Eye (tissue), 1 donor: ENCODE results near the gene MCTP1.
A peak's percentile ranks its signal among the peaks of the same experiment; 100 is the strongest.

ENCODE experiments used
- DNase-seq: peaks from one replicate; pipeline ENCODE4 v3.0.0-alpha.2; 2015

MCTP1 gene

GRCh38 chr5:94690778-94691177 lies 594.1 kb downstream of the MCTP1 start:
- peak; percentile 85 for DNase-seq

GRCh38 chr5:94689908-94690307 lies 595.0 kb downstream of the MCTP1 start:
- DNase-seq, result no peak

DNA sequence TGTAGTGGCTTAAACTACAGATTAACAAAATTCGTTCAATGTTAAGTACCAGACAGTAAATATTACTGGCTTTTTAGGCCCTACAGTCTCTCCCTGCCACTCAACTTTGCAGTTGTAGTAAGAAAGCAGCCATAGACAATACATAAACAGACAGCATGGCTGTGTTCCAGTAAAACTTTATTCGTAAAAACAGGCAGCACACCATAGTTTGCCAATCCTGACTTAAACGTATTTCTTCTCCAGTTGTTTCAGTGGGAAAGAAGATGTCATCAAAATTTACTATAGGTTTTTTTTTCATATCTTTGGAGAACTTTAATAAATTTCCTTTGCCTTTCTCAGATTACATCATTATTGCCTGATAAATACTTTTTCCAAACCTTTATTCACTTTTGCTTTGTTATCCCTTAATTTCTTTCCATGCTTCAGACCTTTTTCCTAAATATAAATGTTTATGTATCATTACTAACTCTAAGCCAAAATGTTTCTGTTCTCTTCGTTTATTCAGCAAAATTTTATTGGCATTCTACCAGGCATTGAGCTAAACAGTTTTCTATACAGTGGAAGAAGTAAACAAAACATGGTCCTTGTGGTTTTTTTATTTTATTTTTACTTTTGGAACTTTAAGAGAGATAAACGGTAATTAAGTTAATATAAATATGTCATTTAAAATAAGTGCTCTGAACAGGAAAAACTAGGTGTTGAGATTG lies 601.9 kb downstream of the MCTP1 start:
- no peak for DNase-seq

- no peak for DNase-seq
Observed at GRCh38 chr5:94675965-94676618, 608.8 kb downstream of the MCTP1 start.

DNA sequence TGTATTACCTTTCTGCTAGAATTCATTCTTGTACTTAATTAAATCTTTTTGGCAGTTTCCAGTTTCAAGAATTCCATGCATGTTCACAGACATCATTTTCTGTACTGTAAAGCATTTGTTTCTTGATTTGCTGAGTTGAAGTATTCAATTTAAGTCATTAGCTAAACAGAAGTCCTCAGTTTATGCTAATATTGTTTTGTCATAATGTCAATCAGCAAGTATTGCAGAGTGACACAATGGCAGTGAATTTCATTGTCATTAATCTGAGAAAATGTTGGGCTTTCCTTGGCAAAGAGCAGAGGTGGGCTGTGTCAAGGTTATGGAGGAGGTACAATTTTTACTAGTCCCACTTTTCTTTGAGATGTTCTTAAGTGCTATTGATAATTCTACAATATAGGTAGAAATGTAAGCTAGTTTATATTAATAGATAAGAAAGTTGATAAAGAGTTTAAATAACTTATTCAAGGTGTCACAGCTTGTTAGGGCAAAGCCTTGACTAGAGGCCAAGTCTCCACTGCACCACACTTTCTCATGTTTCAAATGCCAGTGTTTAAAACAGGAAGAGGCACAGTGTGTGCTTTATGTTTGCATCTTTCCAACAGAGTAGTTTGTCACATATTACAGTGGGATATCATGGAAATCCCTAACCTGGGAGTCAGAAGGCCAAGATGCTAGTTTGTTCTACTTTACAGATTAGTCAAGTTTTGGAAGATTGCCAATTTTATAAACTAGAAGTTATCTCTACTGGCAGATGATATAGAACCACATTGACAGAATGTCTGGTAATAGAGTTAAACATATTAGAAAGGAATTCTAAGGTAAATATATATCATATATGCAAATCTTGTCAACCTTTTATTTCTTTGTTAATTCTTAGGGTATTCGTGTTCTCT lies 610.2 kb downstream of the MCTP1 start:
- DNase-seq, result no peak

DNA sequence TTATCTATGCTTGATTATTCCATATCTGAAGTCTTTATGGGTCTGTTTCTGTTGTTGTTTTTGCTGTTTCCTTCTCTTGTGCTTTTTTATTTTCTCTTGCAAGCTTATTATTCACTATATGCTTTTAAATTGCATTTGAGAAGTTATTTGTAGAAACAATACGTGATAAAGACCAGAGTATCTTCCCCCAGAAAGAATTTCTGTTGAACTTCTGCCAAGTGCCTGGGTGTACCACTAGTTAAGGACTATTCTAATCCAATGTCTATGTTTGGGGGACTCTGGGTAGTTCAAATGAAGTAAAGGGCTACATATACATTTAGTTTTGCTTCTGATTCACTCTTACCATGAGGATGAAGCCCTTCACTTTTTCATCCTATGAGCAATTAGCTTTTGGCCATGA lies 612.1 kb downstream of the MCTP1 start:
- DNase-seq, result no peak

- DNase-seq, result no peak
Observed at GRCh38 chr5:94670726-94671125, 614.2 kb downstream of the MCTP1 start.

- no peak for DNase-seq
Observed at GRCh38 chr5:94667937-94668336, 617.0 kb downstream of the MCTP1 start.

GRCh38 chr5:94661086-94661485 lies 623.8 kb downstream of the MCTP1 start:
- DNase-seq, result no peak

GRCh38 chr5:94660506-94660905 lies 624.4 kb downstream of the MCTP1 start:
- DNase-seq, result no peak

GRCh38 chr5:94658272-94658671 lies 626.6 kb downstream of the MCTP1 start:
- DNase-seq, result no peak
